Heart left ventricle (tissue), 13 donors: Measurements from ENCODE around the gene PNMT.

ENCODE experiments used
- POLR2A ChIP-seq, 2 donors: fragments of 450-650 bp; IDR thresholded peaks; one replicate each; pipeline ENCODE4 v1.6.1; 2017; ENCODE audit warnings: antibody characterized with exemption in 2 of 2, mild to moderate bottlenecking in 2 of 2, moderate library complexity in 2 of 2
- TF ChIP-seq, protein P1 (sequence below), 12 donors: fragments of 200-600 bp; sonication (generic) in 4 of 12; IDR thresholded peaks; one replicate each; pipeline versions ENCODE4 v1.5.0 to v1.8.0; 2018 to 2022; ENCODE audit warnings: antibody characterized with exemption in 12 of 12, mild to moderate bottlenecking in 5 of 12
- donor health status: ischemic (EF 13 %, LVEDD 7.1; RV severe dilation, severe dysfunction).
- donor health status: DM: no; HTN: yes; CAD: no.
- donor health status: DM: no; HTN: no; CAD: no.
- donor health status: ischemic (EF 25% LVEDD 6.9; RV normal size, moderate dysfunction).
- donor health status: ischemic (EF 25% LVEDD 5.7; RV mildly dilated, moderate dysfunction).
- donor health status: ischemic (EF 35%, LVEDD 5.7; RV mildly dilated, moderate dysfunction).
- donor health status: nonischemic (EF 11% LVEDD 7.7; RV severe dilation, severe dysfunction).
- donor health status: DM: yes; HTN: yes; CAD: no.
- donor health status: PGD.
- donor health status: ischemic (EF 29% LVEDD 5.4; RV normal size, mild dysfunction).
- donor health status: nonischemic (EF 23%, LVEDD 6.1; RV moderate dilation, normal function).

- TF ChIP-seq, protein P1, sequence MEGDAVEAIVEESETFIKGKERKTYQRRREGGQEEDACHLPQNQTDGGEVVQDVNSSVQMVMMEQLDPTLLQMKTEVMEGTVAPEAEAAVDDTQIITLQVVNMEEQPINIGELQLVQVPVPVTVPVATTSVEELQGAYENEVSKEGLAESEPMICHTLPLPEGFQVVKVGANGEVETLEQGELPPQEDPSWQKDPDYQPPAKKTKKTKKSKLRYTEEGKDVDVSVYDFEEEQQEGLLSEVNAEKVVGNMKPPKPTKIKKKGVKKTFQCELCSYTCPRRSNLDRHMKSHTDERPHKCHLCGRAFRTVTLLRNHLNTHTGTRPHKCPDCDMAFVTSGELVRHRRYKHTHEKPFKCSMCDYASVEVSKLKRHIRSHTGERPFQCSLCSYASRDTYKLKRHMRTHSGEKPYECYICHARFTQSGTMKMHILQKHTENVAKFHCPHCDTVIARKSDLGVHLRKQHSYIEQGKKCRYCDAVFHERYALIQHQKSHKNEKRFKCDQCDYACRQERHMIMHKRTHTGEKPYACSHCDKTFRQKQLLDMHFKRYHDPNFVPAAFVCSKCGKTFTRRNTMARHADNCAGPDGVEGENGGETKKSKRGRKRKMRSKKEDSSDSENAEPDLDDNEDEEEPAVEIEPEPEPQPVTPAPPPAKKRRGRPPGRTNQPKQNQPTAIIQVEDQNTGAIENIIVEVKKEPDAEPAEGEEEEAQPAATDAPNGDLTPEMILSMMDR (IDR thresholded peaks at IDR 0.05), result no peak
- peak in 1 of 2 donors; percentile 29 for TF ChIP-seq POLR2A (IDR thresholded peaks at IDR 0.05)
These were observed 4.3 kb upstream of the PNMT start for GRCh38 chr17:39663688-39664580.
